Testis (tissue), 5 donors: ENCODE measurements around the gene M6PR. TPM values are rescaled to one million over a fixed set of nuclear protein-coding genes. Genes with fewer than 3 reads are reported as not detected.

Source experiments
- DNase-seq: peaks from one replicate; pipeline ENCODE4 v3.0.0-alpha.2; 2019
- H3K27ac ChIP-seq, 2 donors: fragments of 200-600 bp; sonication (generic); one replicate each; pipeline ENCODE4 v1.5.1; 2019
- H3K27me3 ChIP-seq: fragments of 200-600 bp; sonication (generic); one replicate; pipeline ENCODE4 v1.5.1; 2019
- H3K36me3 ChIP-seq: fragments of 200-600 bp; sonication (generic); one replicate; pipeline ENCODE4 v1.5.1; 2017; ENCODE audit warnings: low read depth; ENCODE audit errors: missing control alignments
- H3K4me1 ChIP-seq: fragments of 200-600 bp; sonication (generic); one replicate; pipeline ENCODE4 v1.5.1; 2019
- H3K4me3 ChIP-seq, 2 donors: fragments of 200-600 bp; sonication (generic); one replicate each; pipeline ENCODE4 v1.5.1; 2017 to 2019
- H3K9me3 ChIP-seq: fragments of 200-600 bp; sonication (generic); one replicate; pipeline ENCODE4 v1.5.1; 2017
- CTCF ChIP-seq, 3 experiments: fragments of 450-650 bp in 2 of 3; fragments of 200-600 bp in 1 of 3; sonication (generic) in 1 of 3; IDR thresholded peaks; one replicate each; pipeline ENCODE4 v1.5.1; 2016 to 2019; ENCODE audit warnings: antibody characterized with exemption in 3 of 3, mild to moderate bottlenecking in 2 of 3, moderate library complexity in 1 of 3
- POLR2A ChIP-seq: fragments of 450-650 bp; IDR thresholded peaks from one replicate; pipeline ENCODE4 v1.6.1; 2017; ENCODE audit warnings: antibody characterized with exemption, mild to moderate bottlenecking, moderate library complexity
- WGBS, 2 donors: methylation state at CpG; one replicate each; pipeline ENCODE4 v1.1.5; 2018; 5-methylcytosine and 5-hydroxymethylcytosine counted together
- intact Hi-C: fragments of 100-400 bp; cut with DNase I; formaldehyde crosslinking; loops from one replicate; pipeline ENCODE4 v1.15.1; 2023; ENCODE audit warnings: low total_unique reads
- long read RNA-seq, 2 donors: transcript quantifications; one replicate each; lab custom pipeline, GENCODE V29; 2026
- polyA plus RNA-seq: library from polyadenylated mRNA; stranded (reverse); fragments of 350-450 nt; fragmentation: Illumina TruSeq; extraction: RNeasy Lipid Tissue Mini Kit (QIAGEN cat#74804); gene quantifications from one replicate; pipeline ENCODE4 v1.2.3, GENCODE V29; 2014; ENCODE audit warnings: low read depth, low replicate concordance; ENCODE audit not compliant: insufficient read depth
- total RNA-seq, 2 donors: library from RNA; depleted of rRNA; stranded (reverse); fragments of >200 nt; gene quantifications; one replicate each; pipeline ENCODE4 v1.2.3, GENCODE V29; 2016

M6PR gene
- 100 to 1,000 TPM; 166 to 172 TPM for total RNA-seq
- 127 TPM for polyA plus RNA-seq
- long read RNA-seq, donor 1, transcript M6PR-201 (7 exons, 2,756 nt) = major isoform, 28 of 39 reads
- long read RNA-seq, donor 1, partial matches to known transcripts = 8 of 39 reads
- long read RNA-seq, donor 1, other reads (novel, unspliced or antisense) = 0 of 39 reads
- long read RNA-seq, donor 2, transcript M6PR-201 (7 exons, 2,756 nt) = major isoform, 25 of 26 reads
- long read RNA-seq, donor 2, partial matches to known transcripts = 0 of 26 reads
- long read RNA-seq, donor 2, other reads (novel, unspliced or antisense) = 0 of 26 reads

- WGBS, 2 donors = 0% methylated on average over 46 to 65 of the region's 66 CpGs
- no peaks in the 10 kb centered on the region for H3K27me3 ChIP-seq
- peak within 1 kb of the TSS; percentile 94 to 99 for H3K27ac ChIP-seq
- intact Hi-C loops = no loop called here
- TF ChIP-seq CTCF (IDR thresholded peaks at IDR 0.05) (peak in 2 of 3 experiments; percentile 34 to 65), POLR2A (peak; percentile 73)
- H3K36me3 ChIP-seq = no peaks in the 10 kb centered on the region
- no peaks in the 10 kb centered on the region for H3K4me1 ChIP-seq
- peak within 1 kb of the TSS; percentile 75 to 80 for H3K4me3 ChIP-seq
- peak; percentile 97 for DNase-seq
- H3K9me3 ChIP-seq = no peaks in the 10 kb centered on the region
These were observed at the start of gene M6PR for GRCh38 chr12:8949342-8950220. TSS of gene M6PR (minus strand) at chr12:8949645. CDS start at chr12:8946404, 3,241 bp downstream.

- TF ChIP-seq POLR2A = no peak
- H3K4me1 ChIP-seq = no peaks in the 10 kb centered on the region
- H3K27me3 ChIP-seq = no peaks in the 10 kb centered on the region
- intact Hi-C loops = no loop called here
- H3K9me3 ChIP-seq = no peaks in the 10 kb centered on the region
- peak overlapping the region in 1 of 2 donors; percentile 52 for H3K27ac ChIP-seq
- DNase-seq = peak; percentile 47
- H3K4me3 ChIP-seq = no peak overlapping the region
- no peaks in the 10 kb centered on the region for H3K36me3 ChIP-seq
- WGBS, 2 donors = 73 to 76% methylated on average over 5 of the region's 5 CpGs
These were observed 47.4 kb upstream of the M6PR start for GRCh38 chr12:8996682-8997405.

GRCh38 chr12:8995021-8995775 is 45.8 kb upstream of the M6PR start:
- no peaks in the 10 kb centered on the region for H3K4me1 ChIP-seq
- H3K36me3 ChIP-seq = no peaks in the 10 kb centered on the region
- H3K4me3 ChIP-seq = no peak overlapping the region
- WGBS, 2 donors = 83 to 90% methylated on average over 4 of the region's 4 CpGs
- no peak for DNase-seq
- no peaks in the 10 kb centered on the region for H3K9me3 ChIP-seq
- TF ChIP-seq POLR2A = no peak
- no peak for TF ChIP-seq CTCF (IDR thresholded peaks at IDR 0.05)
- intact Hi-C loops = no loop called here
- H3K27me3 ChIP-seq = no peaks in the 10 kb centered on the region
- no peak overlapping the region for H3K27ac ChIP-seq

GRCh38 chr12:8993827-8994226 is 44.4 kb upstream of the M6PR start:
- intact Hi-C loops = no loop called here
- H3K27me3 ChIP-seq = no peaks in the 10 kb centered on the region
- no peak for DNase-seq
- no peaks in the 10 kb centered on the region for H3K36me3 ChIP-seq
- H3K4me1 ChIP-seq = no peaks in the 10 kb centered on the region
- no peak overlapping the region for H3K4me3 ChIP-seq
- 85 to 95% methylated on average over 3 of the region's 3 CpGs for WGBS, 2 donors
- no peaks in the 10 kb centered on the region for H3K9me3 ChIP-seq
- no peak for TF ChIP-seq CTCF (IDR thresholded peaks at IDR 0.05)
- TF ChIP-seq POLR2A = no peak
- no peak overlapping the region for H3K27ac ChIP-seq
